PC-3 (cell line): ENCODE results near the gene STIM1. TPM values are rescaled to one million over a fixed set of nuclear protein-coding genes. Genes with fewer than 3 reads are reported as not detected.

Experiments
- ATAC-seq: fragments of 200-7000 bp; cut with Tn5 transposase; 2 replicates; pipeline ENCODE4 v1.9.1; 2020; ENCODE audit warnings: mild to moderate bottlenecking, moderate library complexity
- BruUV-seq: library from RNA; stranded (reverse); fragments of 400-500 nt; replicated peaks from 2 replicates; lab custom pipeline; 2021; lab: Mats Ljungman, UMichigan
- CTCF ChIA-PET: fragments of 300-600 bp; sonication (Branson Sonifier 250); formaldehyde crosslinking; loops from one replicate; lab custom pipeline; 2022; ENCODE audit warnings: antibody characterized with exemption; lab: Charles Lee
- POLR2A ChIA-PET: fragments of 300-600 bp; sonication (Branson Sonifier 250); formaldehyde crosslinking; loops from one replicate; lab custom pipeline; 2022; ENCODE audit warnings: antibody characterized with exemption; ENCODE audit not compliant: unreplicated experiment; lab: Charles Lee
- DNase-seq: peaks from one replicate; pipeline ENCODE4 v3.0.0-alpha.2; 2015
- H2AFZ ChIP-seq: fragments of 300-600 bp; sonication (generic); 2 replicates; pipeline ENCODE4 v1.6.0; 2016; ENCODE audit warnings: antibody characterized with exemption, low read length
- H3F3A ChIP-seq: fragments of 300-600 bp; sonication (generic); one replicate; pipeline ENCODE4 v1.6.0; 2017; ENCODE audit warnings: antibody characterized with exemption, low read length, control low read depth, mild to moderate bottlenecking; ENCODE audit not compliant: unreplicated experiment
- H3K27ac ChIP-seq: fragments of 300-600 bp; sonication (generic); 2 replicates; pipeline ENCODE4 v1.5.1; 2016; ENCODE audit warnings: mild to moderate bottlenecking, low read length
- H3K27me3 ChIP-seq: fragments of 300-600 bp; sonication (generic); 2 replicates; pipeline ENCODE4 v1.6.1; 2016; ENCODE audit warnings: low read length, mixed read lengths
- H3K36me3 ChIP-seq: fragments of 300-600 bp; sonication (generic); 2 replicates; pipeline ENCODE4 v1.6.1; 2016; ENCODE audit warnings: low read depth, mixed run types, low read length, mixed read lengths
- H3K4me1 ChIP-seq: fragments of 300-600 bp; sonication (generic); 2 replicates; pipeline ENCODE4 v1.5.1; 2016; ENCODE audit warnings: low read length; ENCODE audit not compliant: insufficient read depth
- H3K4me2 ChIP-seq: fragments of 300-600 bp; sonication (generic); 2 replicates; pipeline ENCODE4 v1.6.0; 2016; ENCODE audit warnings: low read length
- H3K4me3 ChIP-seq: fragments of 300-600 bp; sonication (generic); 2 replicates; pipeline ENCODE4 v1.5.1; 2016; ENCODE audit warnings: mild to moderate bottlenecking, low read length, mixed read lengths
- H3K79me2 ChIP-seq: fragments of 300-600 bp; sonication (generic); 2 replicates; pipeline ENCODE4 v1.6.1; 2017; ENCODE audit warnings: low read length, mixed read lengths
- H3K9ac ChIP-seq: fragments of 300-600 bp; sonication (generic); 2 replicates; pipeline ENCODE4 v1.6.0; 2016; ENCODE audit warnings: mild to moderate bottlenecking, low read length
- H3K9me2 ChIP-seq: fragments of 300-600 bp; sonication (generic); replicated peaks from 2 replicates; pipeline ENCODE4 v1.6.1; 2016; ENCODE audit warnings: mixed run types, low read length, mixed read lengths
- H3K9me3 ChIP-seq: fragments of 300-600 bp; sonication (generic); 2 replicates; pipeline ENCODE4 v1.6.1; 2016; ENCODE audit warnings: low read length, mixed read lengths
- H4K20me1 ChIP-seq: fragments of 300-600 bp; sonication (generic); 2 replicates; pipeline ENCODE4 v1.6.1; 2016; ENCODE audit warnings: low read length, mixed read lengths
- EZH2 ChIP-seq: fragments of 300-600 bp; sonication (generic); IDR thresholded peaks from one replicate; pipeline ENCODE4 v1.6.1; 2017; ENCODE audit warnings: antibody characterized with exemption, mild to moderate bottlenecking, low read length; ENCODE audit not compliant: unreplicated experiment
- EZH2phosphoT487 ChIP-seq: fragments of 300-600 bp; sonication (generic); IDR thresholded peaks from 2 replicates; pipeline ENCODE4 v1.6.1; 2018; ENCODE audit warnings: mild to moderate bottlenecking, antibody characterized with exemption, low read length, borderline replicate concordance
- intact Hi-C: fragments of 100-400 bp; cut with micrococcal nuclease; formaldehyde crosslinking; loops from 2 replicates; pipeline ENCODE4 v1.9.0; 2023
- total RNA-seq: library from RNA; depleted of rRNA; stranded (reverse); fragments of >200 nt; gene quantifications from 2 replicates; pipeline ENCODE4 v1.2.3, GENCODE V29; 2014
- TF ChIP-seq, protein P1 (sequence below): fragments of 300-600 bp; sonication (generic); conservative IDR thresholded peaks from 2 replicates; pipeline ENCODE4 v1.5.1; 2017; ENCODE audit warnings: antibody characterized with exemption, low read depth, mild to moderate bottlenecking, low read length

Gene STIM1
- total RNA-seq, 1 experiment from 2014 or later = 22.8 TPM

- ChIA-PET CTCF (no interaction called here), POLR2A (no interaction called here)
- no peak for TF ChIP-seq EZH2
- no peak for TF ChIP-seq EZH2phosphoT487
- TF ChIP-seq, protein P1, sequence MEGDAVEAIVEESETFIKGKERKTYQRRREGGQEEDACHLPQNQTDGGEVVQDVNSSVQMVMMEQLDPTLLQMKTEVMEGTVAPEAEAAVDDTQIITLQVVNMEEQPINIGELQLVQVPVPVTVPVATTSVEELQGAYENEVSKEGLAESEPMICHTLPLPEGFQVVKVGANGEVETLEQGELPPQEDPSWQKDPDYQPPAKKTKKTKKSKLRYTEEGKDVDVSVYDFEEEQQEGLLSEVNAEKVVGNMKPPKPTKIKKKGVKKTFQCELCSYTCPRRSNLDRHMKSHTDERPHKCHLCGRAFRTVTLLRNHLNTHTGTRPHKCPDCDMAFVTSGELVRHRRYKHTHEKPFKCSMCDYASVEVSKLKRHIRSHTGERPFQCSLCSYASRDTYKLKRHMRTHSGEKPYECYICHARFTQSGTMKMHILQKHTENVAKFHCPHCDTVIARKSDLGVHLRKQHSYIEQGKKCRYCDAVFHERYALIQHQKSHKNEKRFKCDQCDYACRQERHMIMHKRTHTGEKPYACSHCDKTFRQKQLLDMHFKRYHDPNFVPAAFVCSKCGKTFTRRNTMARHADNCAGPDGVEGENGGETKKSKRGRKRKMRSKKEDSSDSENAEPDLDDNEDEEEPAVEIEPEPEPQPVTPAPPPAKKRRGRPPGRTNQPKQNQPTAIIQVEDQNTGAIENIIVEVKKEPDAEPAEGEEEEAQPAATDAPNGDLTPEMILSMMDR = no peak
- Histone ChIP-seq H3K4me3 (no peak overlapping the region), H3K9me3 (no peaks in the 10 kb centered on the region), H3K4me2 (peak overlapping the region; percentile 7; the same call in 1 of the 2 replicates), H4K20me1 (no peaks in the 10 kb centered on the region), H3K79me2 (no peaks in the 10 kb centered on the region), H3K27me3 (no peaks in the 10 kb centered on the region), H3K4me1 (peaks cover 9% of the 10 kb centered on the region), H3F3A (no peaks in the 10 kb centered on the region), H3K9me2 (no peaks in the 10 kb centered on the region), H3K36me3 (peaks cover 48% of the 10 kb centered on the region), H2AFZ (no peak overlapping the region), H3K27ac (peak overlapping the region; percentile 60), H3K9ac (no peak overlapping the region)
- intact Hi-C loops = no loop called here
- DNase-seq = peak; percentile 68
- no TSS peak for BruUV-seq
- ATAC-seq = peak; percentile 95
Observed at GRCh38 chr11:4134806-4135205, 279.3 kb downstream of the STIM1 start.

GRCh38 chr11:4138497-4138896 is 283.0 kb downstream of the STIM1 start:
- ChIA-PET POLR2A (no interaction called here), CTCF (no interaction called here)
- no peak for ATAC-seq
- TF ChIP-seq, protein P1 = no peak
- TF ChIP-seq EZH2phosphoT487 = no peak
- no peak for TF ChIP-seq EZH2
- H3K9ac ChIP-seq = no peak overlapping the region
- no peak for DNase-seq
- H3K9me2 ChIP-seq = no peaks in the 10 kb centered on the region
- H3K79me2 ChIP-seq = no peaks in the 10 kb centered on the region
- H2AFZ ChIP-seq = no peak overlapping the region
- no peaks in the 10 kb centered on the region for H3K27me3 ChIP-seq
- intact Hi-C loops = no loop called here
- no peaks in the 10 kb centered on the region for H3K9me3 ChIP-seq
- H3K4me2 ChIP-seq = no peak overlapping the region
- H3F3A ChIP-seq = no peaks in the 10 kb centered on the region
- H3K4me3 ChIP-seq = no peak overlapping the region
- peaks cover 55% of the 10 kb centered on the region for H3K36me3 ChIP-seq
- peaks cover 9% of the 10 kb centered on the region for H3K4me1 ChIP-seq
- H4K20me1 ChIP-seq = no peaks in the 10 kb centered on the region
- TSS peak; percentile 66 for BruUV-seq
- no peak overlapping the region for H3K27ac ChIP-seq

DNA sequence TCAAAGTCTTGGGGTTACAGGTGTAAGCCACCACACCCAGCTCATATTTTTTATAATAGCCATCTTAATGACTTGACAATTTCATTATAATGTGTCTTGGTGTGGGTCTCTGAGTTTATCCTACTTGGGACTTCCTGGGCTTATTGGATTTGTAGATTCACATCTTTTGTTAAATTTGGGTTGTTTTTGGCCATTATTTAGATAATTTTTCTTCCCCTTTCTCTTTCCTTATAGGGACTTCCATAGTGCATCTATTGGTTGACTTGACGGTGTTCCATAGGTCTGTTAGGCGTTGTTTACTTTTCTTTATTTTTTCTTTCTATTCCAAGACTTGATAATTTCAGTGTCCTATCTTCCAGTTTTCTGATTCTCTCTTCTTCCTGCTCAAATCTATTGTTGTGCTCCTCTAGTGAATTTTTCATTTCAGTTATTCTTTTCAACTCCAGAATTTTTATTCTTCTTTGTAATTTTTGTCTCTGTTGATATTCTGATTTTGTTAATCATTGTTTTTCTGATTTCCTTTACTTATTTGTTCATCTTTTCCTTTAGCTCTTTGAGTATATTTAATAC is 284.7 kb downstream of the STIM1 start:
- TF ChIP-seq, protein P1 = no peak
- TF ChIP-seq EZH2phosphoT487 (no peak), EZH2 (no peak)
- Histone ChIP-seq H3K27ac (no peak overlapping the region), H3K9me3 (no peaks in the 10 kb centered on the region), H3K4me3 (no peak overlapping the region), H3K4me1 (peaks cover 3% of the 10 kb centered on the region), H3K9ac (no peak overlapping the region), H4K20me1 (no peaks in the 10 kb centered on the region), H3F3A (no peaks in the 10 kb centered on the region), H3K4me2 (no peak overlapping the region), H3K27me3 (no peaks in the 10 kb centered on the region), H3K36me3 (peaks cover 50% of the 10 kb centered on the region), H2AFZ (no peak overlapping the region), H3K9me2 (no peaks in the 10 kb centered on the region), H3K79me2 (no peaks in the 10 kb centered on the region)
- intact Hi-C loops = no loop called here
- ChIA-PET CTCF (no interaction called here), POLR2A (no interaction called here)
- DNase-seq (no peak), ATAC-seq (no peak)
- BruUV-seq = no TSS peak
